GM20000 (cell line): ENCODE measurements around the gene LRRIQ3.

Source experiments
- DNase-seq: peaks from one replicate; pipeline ENCODE4 v3.0.0; 2012; ENCODE audit warnings: low spot score
- TF ChIP-seq, protein P1 (sequence below): IDR thresholded peaks from 2 replicates; pipeline ENCODE4 v1.5.1; 2012; ENCODE audit warnings: mild to moderate bottlenecking, control low read depth; ENCODE audit errors: extremely low read depth, missing control alignments

The LRRIQ3 gene

DNA sequence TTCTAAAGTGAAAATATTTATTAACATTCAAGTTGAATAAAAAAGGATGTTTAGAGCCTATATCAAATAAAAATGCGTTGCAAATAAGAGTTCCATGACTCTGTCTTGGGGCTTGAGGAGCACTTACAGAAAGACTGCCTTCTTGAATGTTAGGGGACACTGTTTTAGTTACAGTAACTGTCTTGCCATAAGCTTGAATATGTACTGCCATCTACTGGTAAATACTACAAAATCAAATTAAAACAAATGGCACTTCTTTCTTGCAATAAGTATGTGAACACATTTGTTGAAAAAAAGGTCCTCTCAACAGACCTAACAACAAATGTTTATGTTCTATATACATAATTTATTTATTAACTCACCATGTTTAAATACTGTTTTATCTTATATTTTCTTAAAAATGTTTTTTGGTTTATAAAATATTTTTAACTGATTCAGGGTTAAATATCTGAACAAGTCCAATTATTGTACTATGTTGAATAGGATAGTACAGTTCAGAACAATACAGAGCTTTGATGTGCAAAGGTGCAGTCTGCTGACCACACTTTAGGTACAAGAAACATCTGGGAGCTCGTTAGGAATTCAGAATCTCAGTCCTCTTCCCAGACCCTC is 199.5 kb downstream of the LRRIQ3 start:
- TF ChIP-seq, protein P1, sequence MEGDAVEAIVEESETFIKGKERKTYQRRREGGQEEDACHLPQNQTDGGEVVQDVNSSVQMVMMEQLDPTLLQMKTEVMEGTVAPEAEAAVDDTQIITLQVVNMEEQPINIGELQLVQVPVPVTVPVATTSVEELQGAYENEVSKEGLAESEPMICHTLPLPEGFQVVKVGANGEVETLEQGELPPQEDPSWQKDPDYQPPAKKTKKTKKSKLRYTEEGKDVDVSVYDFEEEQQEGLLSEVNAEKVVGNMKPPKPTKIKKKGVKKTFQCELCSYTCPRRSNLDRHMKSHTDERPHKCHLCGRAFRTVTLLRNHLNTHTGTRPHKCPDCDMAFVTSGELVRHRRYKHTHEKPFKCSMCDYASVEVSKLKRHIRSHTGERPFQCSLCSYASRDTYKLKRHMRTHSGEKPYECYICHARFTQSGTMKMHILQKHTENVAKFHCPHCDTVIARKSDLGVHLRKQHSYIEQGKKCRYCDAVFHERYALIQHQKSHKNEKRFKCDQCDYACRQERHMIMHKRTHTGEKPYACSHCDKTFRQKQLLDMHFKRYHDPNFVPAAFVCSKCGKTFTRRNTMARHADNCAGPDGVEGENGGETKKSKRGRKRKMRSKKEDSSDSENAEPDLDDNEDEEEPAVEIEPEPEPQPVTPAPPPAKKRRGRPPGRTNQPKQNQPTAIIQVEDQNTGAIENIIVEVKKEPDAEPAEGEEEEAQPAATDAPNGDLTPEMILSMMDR, result peak; percentile 17
- peak; percentile 8 for DNase-seq

DNA sequence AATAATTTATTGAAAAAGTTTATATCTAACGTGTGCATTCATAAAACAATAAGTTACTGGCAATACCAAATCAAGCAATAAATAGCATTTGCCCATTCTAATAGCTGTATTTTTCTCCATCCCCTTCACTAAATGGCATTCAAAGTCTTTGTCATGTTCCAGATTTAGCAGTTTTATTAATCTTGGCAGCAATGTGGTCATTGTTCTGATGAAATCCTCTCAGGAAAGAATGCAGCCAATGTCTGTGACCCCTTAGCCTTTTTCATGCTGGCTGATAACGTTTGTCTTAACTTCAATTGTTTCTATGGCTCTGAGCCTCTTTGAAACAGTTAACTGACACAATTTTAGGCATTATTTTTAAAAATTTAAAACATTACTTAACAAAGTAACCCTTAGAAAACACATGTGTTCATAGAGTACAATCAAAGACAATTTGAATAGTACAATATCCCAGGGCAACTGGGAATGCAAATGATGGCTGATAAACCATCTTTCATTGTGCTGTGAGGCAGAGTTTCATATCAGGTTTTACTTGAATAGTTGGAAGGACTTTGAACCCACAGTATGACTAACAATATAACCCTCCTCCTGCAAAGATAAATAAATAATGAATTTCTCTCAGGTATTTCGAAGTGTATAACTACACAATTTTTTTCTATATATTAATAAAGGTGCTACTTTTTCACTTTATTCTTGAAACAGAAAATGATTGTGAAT is 217.5 kb downstream of the LRRIQ3 start:
- TF ChIP-seq, protein P1, result no peak
- DNase-seq, result no peak

DNA sequence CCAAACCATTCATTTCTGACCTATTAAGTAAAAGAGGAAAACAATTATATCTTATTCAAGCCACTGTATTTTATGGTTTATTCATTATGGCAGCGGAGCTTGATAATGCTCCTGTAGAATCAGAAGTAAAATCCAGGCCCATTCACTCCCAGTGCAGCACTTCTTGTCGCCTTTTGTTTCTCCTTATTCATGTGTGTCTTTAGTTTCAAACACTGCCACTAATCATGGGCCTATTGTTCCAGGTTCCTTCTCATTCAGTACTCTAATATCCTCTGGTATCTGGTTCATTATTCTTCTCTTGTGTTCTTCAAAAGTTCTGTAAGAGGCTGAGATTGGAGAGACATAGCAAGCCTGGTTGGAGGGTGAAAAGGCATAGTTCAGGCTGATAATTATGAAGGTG is 218.3 kb downstream of the LRRIQ3 start:
- TF ChIP-seq, protein P1, result no peak
- no peak for DNase-seq

DNA sequence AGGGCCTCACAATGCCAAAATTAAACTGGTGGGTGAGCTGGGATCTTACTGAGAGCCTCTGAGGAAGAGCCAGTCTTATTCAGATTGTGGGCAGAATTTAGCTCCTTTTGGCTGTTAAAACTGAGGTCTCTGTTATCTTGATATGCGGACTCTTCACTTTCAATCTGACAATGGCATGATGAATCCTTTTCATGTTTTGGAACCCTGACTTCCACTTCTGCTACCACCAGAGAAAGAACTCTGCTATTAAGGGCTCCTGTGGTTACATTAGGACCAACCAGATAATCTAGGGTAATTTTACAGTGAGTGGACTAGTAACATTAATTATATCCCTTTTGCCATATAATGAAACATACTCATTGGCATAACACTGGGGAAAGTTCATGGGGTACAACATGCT is 219.0 kb downstream of the LRRIQ3 start:
- no peak for DNase-seq
- TF ChIP-seq, protein P1, result no peak
